SIG-M5 treated with dmso at 0.1 percent for 504 hours (cell line): ENCODE measurements around the gene RNF2.
"Not testable (repeated sequence)": the region's sequence is repeated elsewhere in the genome, so short reads cannot be mapped to it uniquely, and the experiment has no call there.

Experiments used
- DNase-seq: peaks from one replicate; lab custom pipeline; 2025; ENCODE audit not compliant: unreplicated experiment; lab: John Stamatoyannopoulos, UW

RNF2 gene

DNA sequence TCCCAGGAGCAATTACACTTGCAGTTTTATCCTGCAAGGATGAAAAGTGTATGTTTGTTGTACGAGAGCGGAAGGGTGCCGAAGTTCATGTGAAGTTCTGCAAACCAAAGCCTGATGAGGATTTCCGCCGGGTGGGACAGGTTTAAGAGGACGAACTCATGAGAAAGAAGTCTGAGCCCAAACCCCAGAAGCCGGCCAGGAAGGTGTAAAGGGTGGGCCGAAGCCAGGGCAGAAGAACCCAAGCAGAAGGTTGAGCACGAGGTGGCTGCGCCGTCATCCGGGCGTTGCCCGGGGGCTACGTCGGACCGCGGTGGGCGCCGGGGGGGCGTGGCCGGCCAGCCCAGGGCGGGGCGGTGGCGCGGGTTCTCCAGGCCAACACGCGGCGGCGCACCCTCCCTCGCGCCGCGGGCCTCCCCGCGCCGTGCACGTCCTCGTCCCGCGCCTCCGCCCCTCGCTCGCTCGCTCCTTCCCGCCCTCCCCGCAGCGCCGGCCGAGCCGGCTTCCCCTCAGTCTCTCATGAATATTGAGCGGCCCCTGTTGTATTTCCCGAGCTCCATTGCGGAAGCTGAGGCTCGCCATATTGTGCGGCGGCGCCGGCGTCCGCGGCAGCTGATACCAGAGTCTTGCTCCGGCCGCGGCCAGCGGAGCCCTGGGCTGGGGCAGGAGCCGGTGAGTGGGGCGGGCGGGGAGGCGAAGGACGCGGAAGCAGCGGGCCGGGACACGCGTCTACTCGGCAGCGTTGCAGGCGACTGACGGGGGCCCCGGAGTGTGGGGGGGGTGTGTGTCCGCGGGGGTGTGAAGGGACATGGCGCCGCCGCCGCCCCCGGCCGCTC, at the start of gene RNF2:
Gene RNF2 (plus strand): TSS at position 578 of the 833 bp plus-strand sequence. CDS start 41,996 bp downstream, outside the sequence.
- DNase-seq, result peak; percentile 80

DNA sequence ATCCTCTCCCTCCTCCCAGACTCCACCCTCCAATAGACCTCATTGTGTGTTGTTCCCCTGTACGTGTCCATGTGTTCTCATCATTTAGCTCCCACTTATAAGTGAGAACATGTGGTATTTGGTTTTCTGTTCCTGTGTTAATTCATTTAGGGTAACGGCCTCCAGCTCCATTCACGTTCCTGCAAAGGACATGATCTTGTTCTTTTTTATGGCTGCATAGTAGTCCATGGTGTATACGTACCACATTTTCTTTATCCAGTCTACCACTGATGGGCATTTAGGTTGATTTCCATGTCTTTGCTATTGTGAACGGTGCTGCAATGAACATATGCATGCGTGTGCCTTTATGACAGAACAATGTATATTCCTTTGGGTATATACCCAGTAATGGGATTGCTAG, 45.4 kb upstream of the RNF2 start:
- DNase-seq, result not testable (repeated sequence)

- DNase-seq, result not testable (repeated sequence)
Measured at GRCh38 chr1:185001312-185001880, 44.0 kb upstream of the RNF2 start.

- DNase-seq, result no peak
Measured at GRCh38 chr1:185008838-185009237, 36.5 kb upstream of the RNF2 start.

- no peak for DNase-seq
Measured at GRCh38 chr1:185010361-185010760, 35.0 kb upstream of the RNF2 start.

- DNase-seq, result peak; percentile 14
Measured at GRCh38 chr1:185014941-185015340, 30.4 kb upstream of the RNF2 start.

GRCh38 chr1:185015631-185016030, 29.7 kb upstream of the RNF2 start:
- DNase-seq, result no peak

- DNase-seq, result no peak
Measured at GRCh38 chr1:185016880-185017279, 28.5 kb upstream of the RNF2 start.

DNA sequence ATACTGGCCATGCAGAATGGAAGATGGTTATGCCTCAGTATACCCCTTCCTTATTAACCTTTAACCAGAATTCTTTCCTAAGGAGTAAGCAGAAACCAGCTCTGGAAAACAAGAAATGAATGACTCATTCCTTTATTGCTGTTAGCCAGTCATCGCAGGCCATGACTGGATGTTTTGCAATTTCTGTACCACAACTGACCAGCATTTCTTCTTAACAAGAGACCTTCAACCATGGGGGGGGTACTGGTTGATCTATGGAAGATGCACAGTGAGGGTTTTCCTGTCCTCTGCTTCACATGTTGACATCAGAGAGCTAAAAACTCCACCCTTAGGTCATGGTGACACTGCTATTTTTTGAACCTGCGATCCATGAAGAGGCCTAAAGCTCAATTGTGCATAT, 28.0 kb upstream of the RNF2 start:
- peak; percentile 64 for DNase-seq

DNA sequence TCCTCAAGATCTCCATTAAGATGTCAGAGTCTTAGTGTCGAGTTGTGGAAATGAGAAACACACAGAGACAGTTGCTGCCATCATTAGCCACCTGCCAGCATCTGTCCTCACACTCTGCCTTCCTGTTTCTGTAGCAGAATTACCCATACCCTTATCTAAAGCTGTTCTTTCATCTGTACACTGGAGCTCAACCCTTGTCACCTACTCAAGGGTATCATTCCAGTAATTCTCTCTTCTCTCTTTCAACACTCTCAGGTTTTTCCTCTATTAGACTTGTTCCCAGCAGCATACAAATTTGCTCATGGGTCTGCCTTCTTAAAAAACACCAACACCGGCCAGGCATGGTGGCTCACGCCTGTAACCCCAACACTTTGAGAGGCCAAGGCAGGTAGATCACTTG, 27.4 kb upstream of the RNF2 start:
- no peak for DNase-seq

DNA sequence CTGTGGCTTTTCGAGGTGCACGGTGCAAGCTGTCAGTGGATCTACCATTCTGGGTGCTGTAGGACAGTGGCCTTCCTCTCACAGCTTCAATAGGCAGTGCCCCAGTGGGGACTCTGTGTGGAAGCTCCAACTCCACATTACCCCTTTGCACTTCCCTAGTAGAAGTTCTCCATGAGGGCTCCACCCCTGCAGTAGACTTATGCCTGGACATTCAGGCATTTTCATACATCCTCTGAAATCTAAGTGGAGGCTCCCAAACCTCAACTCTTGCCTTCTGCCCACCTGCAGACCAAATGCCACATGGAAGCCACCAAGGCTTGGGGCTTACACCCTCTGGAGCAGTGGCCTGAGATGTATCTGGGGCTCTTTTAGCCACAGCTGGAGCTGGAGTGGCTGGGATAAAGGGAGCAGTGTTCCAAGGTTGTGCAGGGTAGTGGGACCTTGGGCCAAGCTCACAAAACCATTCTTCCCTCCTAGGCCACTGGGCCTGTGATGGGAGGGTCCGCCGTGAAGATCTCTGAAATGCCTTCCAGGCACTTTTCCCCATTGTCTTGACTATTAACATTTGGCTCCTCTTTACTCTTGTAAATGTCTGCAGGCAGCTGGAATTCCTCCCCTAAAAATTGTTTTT, 18.0 kb upstream of the RNF2 start:
- DNase-seq, result no peak

DNA sequence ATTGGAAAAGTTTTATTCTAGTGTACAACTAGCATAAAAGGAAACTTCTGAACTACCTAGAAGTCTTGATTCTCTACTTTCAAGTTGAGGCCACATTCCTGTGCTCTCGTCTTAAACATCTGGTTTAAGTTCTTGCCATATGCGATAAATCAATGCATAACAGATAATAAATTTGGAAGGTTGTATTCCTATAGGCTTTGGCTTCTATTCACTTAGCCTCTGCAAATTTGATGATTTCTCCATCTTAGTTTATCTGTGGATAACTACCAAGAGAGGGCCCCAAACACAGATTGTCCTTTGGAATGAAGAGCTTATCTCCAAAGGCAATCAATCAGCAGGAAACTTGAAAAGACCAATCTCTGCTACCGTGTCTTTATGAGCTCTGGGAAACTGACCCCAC, 11.7 kb upstream of the RNF2 start:
- DNase-seq, result no peak

GRCh38 chr1:185035258-185035657, 10.1 kb upstream of the RNF2 start:
- no peak for DNase-seq

GRCh38 chr1:185038813-185039376, 6.5 kb upstream of the RNF2 start:
- DNase-seq, result no peak

GRCh38 chr1:185039726-185040407, 5.5 kb upstream of the RNF2 start:
- no peak for DNase-seq

- DNase-seq, result no peak
Measured at GRCh38 chr1:185040408-185040735, 5.0 kb upstream of the RNF2 start.

DNA sequence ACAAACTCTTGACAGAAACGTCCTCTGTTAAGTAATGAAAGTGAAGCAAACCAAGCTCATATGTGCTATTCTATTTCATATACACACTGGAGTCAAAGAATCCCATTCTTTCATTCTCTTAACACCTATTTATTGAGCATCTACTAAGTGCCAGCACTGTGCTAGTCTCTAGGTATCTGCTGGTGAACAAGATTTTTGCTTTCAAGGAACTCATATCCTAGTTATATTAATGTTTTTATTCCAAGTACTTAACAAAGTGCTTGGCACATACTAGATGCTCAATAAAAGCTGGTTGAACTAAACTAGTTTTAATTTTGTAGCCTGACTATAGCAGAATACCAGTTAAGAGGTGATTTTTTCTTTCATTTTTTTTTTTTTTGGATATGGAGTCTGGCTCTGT, 3.6 kb upstream of the RNF2 start:
- no peak for DNase-seq

GRCh38 chr1:185042737-185043136, 2.6 kb upstream of the RNF2 start:
- no peak for DNase-seq

- DNase-seq, result no peak
Measured at GRCh38 chr1:185044387-185044786, 971 bp upstream of the RNF2 start.

GRCh38 chr1:185045814-185046492, 595 bp downstream of the RNF2 start:
- DNase-seq, result peak; percentile 49

DNA sequence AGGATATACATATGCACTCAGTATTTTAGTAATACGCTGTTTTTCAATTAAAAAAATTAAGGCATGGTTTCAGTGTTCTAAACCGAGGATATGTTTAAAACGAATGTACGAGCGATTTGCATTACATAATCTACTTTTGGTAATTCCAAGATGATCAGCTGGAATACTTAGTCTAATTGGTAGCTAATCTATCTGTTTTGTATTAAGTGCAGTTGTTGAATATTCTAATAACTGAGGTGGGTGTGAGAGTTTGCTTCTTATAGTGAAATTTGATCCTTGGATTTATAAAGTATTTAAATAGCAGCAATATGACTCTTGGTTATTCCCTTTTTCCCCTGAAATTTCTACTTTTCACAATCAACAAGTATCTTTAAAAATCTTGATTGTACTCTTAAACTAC, 1.3 kb downstream of the RNF2 start:
- DNase-seq, result no peak
